ENCODE measurements around the gene IZUMO2. TPM values are rescaled to one million over a fixed set of nuclear protein-coding genes. Genes with fewer than 3 reads are reported as not detected.
"Not testable (repeated sequence)": the region's sequence is repeated elsewhere in the genome, so short reads cannot be mapped to it uniquely, and the experiment has no call there.

IZUMO2 gene
- polyA plus RNA-seq, 1 of the 3 experiments (the other 2 are of a cell fraction), result not detected

- H3K4me3 ChIP-seq (ENCODE audit: low read depth in 2 of 2, low read length in 1 of 2), result peak overlapping the region in 1 of 2 experiments; percentile 30; a peak in 1 of 4 replicates
- H4K20me1 ChIP-seq (ENCODE audit: insufficient read depth); H3K9ac ChIP-seq; H3K79me2 ChIP-seq (ENCODE audit: insufficient read depth); H3F3A ChIP-seq (replicated peaks; ENCODE audit: insufficient read depth); H3K9me3 ChIP-seq; DNase-seq; H3K4me1 ChIP-seq (ENCODE audit: control insufficient read depth in 1 of 2, insufficient read depth in 2 of 2, low read depth in 1 of 2, low read length in 1 of 2); H3K9me2 ChIP-seq; H3K27ac ChIP-seq (ENCODE audit: low read depth in 2 of 2, low read length in 1 of 2); H3K36me3 ChIP-seq (replicated peaks in 1 of 2; ENCODE audit: control insufficient read depth in 1 of 2, insufficient read depth in 2 of 2, low read length in 1 of 2): not testable (repeated sequence)
- ChIA-PET CTCF (interaction anchor here (0.8 to 1.5 kb wide), 9 partner anchors 12 to 207 kb away, joined by 3 to 6 read pairs (median 3); no protein-coding TSS in a partner anchor), POLR2A (interaction anchor here (1.0 kb wide), 1 partner anchor 23 kb away, joined by 3 read pairs; no protein-coding TSS in a partner anchor)
- peak overlapping the region; percentile 67; the same call in 1 of the 2 replicates for H2AFZ ChIP-seq (ENCODE audit: low read depth)
- H3K27me3 ChIP-seq (ENCODE audit: insufficient read depth), result peaks cover 31% of the 10 kb centered on the region
- peak overlapping the region; percentile 42; the same call in 1 of the 2 replicates for H3K4me2 ChIP-seq
- WGBS (ENCODE audit: low lambda C conversion rate), result 18% methylated on average over 22 of the region's 23 CpGs
- TF ChIP-seq, protein P1, sequence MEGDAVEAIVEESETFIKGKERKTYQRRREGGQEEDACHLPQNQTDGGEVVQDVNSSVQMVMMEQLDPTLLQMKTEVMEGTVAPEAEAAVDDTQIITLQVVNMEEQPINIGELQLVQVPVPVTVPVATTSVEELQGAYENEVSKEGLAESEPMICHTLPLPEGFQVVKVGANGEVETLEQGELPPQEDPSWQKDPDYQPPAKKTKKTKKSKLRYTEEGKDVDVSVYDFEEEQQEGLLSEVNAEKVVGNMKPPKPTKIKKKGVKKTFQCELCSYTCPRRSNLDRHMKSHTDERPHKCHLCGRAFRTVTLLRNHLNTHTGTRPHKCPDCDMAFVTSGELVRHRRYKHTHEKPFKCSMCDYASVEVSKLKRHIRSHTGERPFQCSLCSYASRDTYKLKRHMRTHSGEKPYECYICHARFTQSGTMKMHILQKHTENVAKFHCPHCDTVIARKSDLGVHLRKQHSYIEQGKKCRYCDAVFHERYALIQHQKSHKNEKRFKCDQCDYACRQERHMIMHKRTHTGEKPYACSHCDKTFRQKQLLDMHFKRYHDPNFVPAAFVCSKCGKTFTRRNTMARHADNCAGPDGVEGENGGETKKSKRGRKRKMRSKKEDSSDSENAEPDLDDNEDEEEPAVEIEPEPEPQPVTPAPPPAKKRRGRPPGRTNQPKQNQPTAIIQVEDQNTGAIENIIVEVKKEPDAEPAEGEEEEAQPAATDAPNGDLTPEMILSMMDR (IDR thresholded peaks at IDR 0.05), result peak; percentile 12; the same call in 1 of the 2 replicates
Observed at GRCh38 chr19:50136603-50137365, 26.3 kb downstream of the IZUMO2 start.

- 31% methylated on average over 10 of the region's 10 CpGs for WGBS (ENCODE audit: low lambda C conversion rate)
- not testable (repeated sequence) for H4K20me1 ChIP-seq (ENCODE audit: insufficient read depth); H3K36me3 ChIP-seq (replicated peaks in 1 of 2; ENCODE audit: control insufficient read depth in 1 of 2, insufficient read depth in 2 of 2, low read length in 1 of 2); H3K4me2 ChIP-seq; H3K4me1 ChIP-seq (ENCODE audit: control insufficient read depth in 1 of 2, insufficient read depth in 2 of 2, low read depth in 1 of 2, low read length in 1 of 2); DNase-seq; H3F3A ChIP-seq (replicated peaks; ENCODE audit: insufficient read depth); H2AFZ ChIP-seq (ENCODE audit: low read depth); H3K9me2 ChIP-seq; H3K27ac ChIP-seq (ENCODE audit: low read depth in 2 of 2, low read length in 1 of 2); H3K9ac ChIP-seq; H3K9me3 ChIP-seq; H3K79me2 ChIP-seq (ENCODE audit: insufficient read depth); H3K4me3 ChIP-seq (ENCODE audit: low read depth in 2 of 2, low read length in 1 of 2)
- CTCF ChIA-PET, result interaction anchor here (0.6 to 1.5 kb wide), 13 partner anchors 12 to 206 kb away, joined by 3 to 6 read pairs (median 3); no protein-coding TSS in a partner anchor
- peaks cover 31% of the 10 kb centered on the region for H3K27me3 ChIP-seq (ENCODE audit: insufficient read depth)
- 0 out of 2 replicates have a peak, but pooled peaks have one; percentile 63 for TF ChIP-seq EZH2phosphoT487 (IDR thresholded peaks at IDR 0.05; ENCODE audit: borderline replicate concordance, low read depth)
- POLR2A ChIA-PET, result interaction anchor here (1.0 kb wide), 1 partner anchor 24 kb away, joined by 3 read pairs; no protein-coding TSS in a partner anchor
Observed at GRCh38 chr19:50135856-50136602, 27.1 kb downstream of the IZUMO2 start.

GRCh38 chr19:50134777-50135719 lies 28.0 kb downstream of the IZUMO2 start:
- not testable (repeated sequence) for H3K4me3 ChIP-seq (ENCODE audit: low read depth in 2 of 2, low read length in 1 of 2); H3K4me2 ChIP-seq; DNase-seq

More at GRCh38 chr19:50134777-50135719, 28.0 kb downstream of the IZUMO2 start:
- 8% methylated on average over 21 of the region's 21 CpGs for WGBS (ENCODE audit: low lambda C conversion rate)
- CTCF ChIA-PET, result interaction anchor here (0.6 to 1.5 kb wide), 10 partner anchors 13 to 205 kb away, joined by 3 to 6 read pairs (median 3); no protein-coding TSS in a partner anchor
- H3F3A ChIP-seq (replicated peaks; ENCODE audit: insufficient read depth); H2AFZ ChIP-seq (ENCODE audit: low read depth); H3K4me1 ChIP-seq (ENCODE audit: control insufficient read depth in 1 of 2, insufficient read depth in 2 of 2, low read depth in 1 of 2, low read length in 1 of 2); H3K9me2 ChIP-seq; H3K27ac ChIP-seq (ENCODE audit: low read depth in 2 of 2, low read length in 1 of 2); H3K79me2 ChIP-seq (ENCODE audit: insufficient read depth); H4K20me1 ChIP-seq (ENCODE audit: insufficient read depth); H3K9ac ChIP-seq; H3K9me3 ChIP-seq; H3K36me3 ChIP-seq (replicated peaks in 1 of 2; ENCODE audit: control insufficient read depth in 1 of 2, insufficient read depth in 2 of 2, low read length in 1 of 2); POLR2A ChIA-PET: not testable (repeated sequence)
- peaks cover 27% of the 10 kb centered on the region for H3K27me3 ChIP-seq (ENCODE audit: insufficient read depth)

Data from SK-N-SH (cell line).